Keratinocyte (primary cell): Measurements from ENCODE around the gene TERT. TPM values are rescaled to one million over a fixed set of nuclear protein-coding genes. Genes with fewer than 3 reads are reported as not detected.

Experiments used
- DNase-seq: peaks from one replicate; pipeline ENCODE4 v3.0.0-alpha.2; 2011; ENCODE audit warnings: low read depth, missing footprints, low spot score
- FAIRE-seq: peaks from 2 replicates; lab custom pipeline; 2011; peaks lifted over from hg19 to GRCh38; lab: Jason Lieb, UNC
- H2AFZ ChIP-seq: 2 replicates; pipeline ENCODE4 v1.6.0; 2012; ENCODE audit warnings: low read length, control low read depth, inconsistent platforms; ENCODE audit not compliant: control insufficient read depth
- H3K27ac ChIP-seq: 2 replicates; pipeline ENCODE4 v1.5.1; 2011; ENCODE audit warnings: low read length; ENCODE audit not compliant: control insufficient read depth, insufficient read depth
- H3K27me3 ChIP-seq: 3 replicates; pipeline ENCODE4 v1.6.0; 2011; ENCODE audit warnings: low read length; ENCODE audit not compliant: control insufficient read depth, insufficient read depth; ENCODE audit errors: extremely low read depth
- H3K36me3 ChIP-seq, 2 experiments: 2 replicates in 1 of 2; 3 replicates in 1 of 2; pipeline ENCODE4 v1.5.1; 2011; ENCODE audit warnings: low read length in 2 of 2, mild to moderate bottlenecking in 1 of 2; ENCODE audit not compliant: control insufficient read depth in 2 of 2, insufficient read depth in 2 of 2; ENCODE audit errors: extremely low read depth in 1 of 2
- H3K4me1 ChIP-seq: 3 replicates; pipeline ENCODE4 v1.5.1; 2011; ENCODE audit warnings: low read length; ENCODE audit not compliant: control insufficient read depth, insufficient read depth; ENCODE audit errors: extremely low read depth
- H3K4me2 ChIP-seq: 3 replicates; pipeline ENCODE4 v1.6.0; 2011; ENCODE audit warnings: low read depth, low read length; ENCODE audit not compliant: control insufficient read depth, insufficient read depth; ENCODE audit errors: extremely low read depth
- H3K4me3 ChIP-seq, 3 experiments: fragments of 200-600 bp in 1 of 3; sonication (generic) in 1 of 3; 2 replicates in 2 of 3; 3 replicates in 1 of 3; pipeline ENCODE4 v1.5.1; 2011 to 2016; ENCODE audit warnings: low read length in 3 of 3, mild to moderate bottlenecking in 3 of 3, control low read depth in 2 of 3, inconsistent platforms in 1 of 3, low read depth in 1 of 3, mixed read lengths in 1 of 3, mixed run types in 1 of 3, moderate library complexity in 1 of 3; ENCODE audit not compliant: control insufficient read depth in 2 of 3, insufficient read depth in 2 of 3; ENCODE audit errors: extremely low read depth in 1 of 3
- H3K79me2 ChIP-seq: 2 replicates; pipeline ENCODE4 v1.6.0; 2012; ENCODE audit warnings: low read length; ENCODE audit not compliant: control insufficient read depth, insufficient read depth
- H3K9ac ChIP-seq: 3 replicates; pipeline ENCODE4 v1.6.0; 2011; ENCODE audit warnings: low read length; ENCODE audit not compliant: control insufficient read depth, insufficient read depth; ENCODE audit errors: extremely low read depth
- H3K9me1 ChIP-seq: 3 replicates; pipeline ENCODE4 v1.6.0; 2011; ENCODE audit warnings: low read length; ENCODE audit not compliant: control insufficient read depth, insufficient read depth; ENCODE audit errors: extremely low read depth
- H3K9me3 ChIP-seq: 2 replicates; pipeline ENCODE4 v1.5.1; 2012; ENCODE audit warnings: low read depth, low read length; ENCODE audit not compliant: control insufficient read depth
- H4K20me1 ChIP-seq: 3 replicates; pipeline ENCODE4 v1.6.0; 2011; ENCODE audit warnings: low read length; ENCODE audit not compliant: control insufficient read depth, insufficient read depth; ENCODE audit errors: extremely low read depth
- EZH2 ChIP-seq: IDR thresholded peaks from one replicate; pipeline ENCODE4 v1.6.1; 2012; ENCODE audit warnings: inconsistent platforms, mild to moderate bottlenecking, low read length, moderate library complexity
- dilution Hi-C: fragments of 300-500 bp; cut with MboI; formaldehyde crosslinking; loops from one replicate; pipeline ENCODE4 v1.7.0; 2020; ENCODE audit warnings: low sequenced_read_pairs; ENCODE audit not compliant: extremely low pct_ligation_motif_present
- polyA plus RNA-seq, 5 experiments: library from polyadenylated mRNA; depleted of rRNA in 3 of 5; stranded (reverse) in 3 of 5; stranded (forward) in 1 of 5; unstranded in 1 of 5; fragments of >200 nt; gene quantifications; 1 replicate in 1 of 5; 2 replicates in 3 of 5; 3 replicates in 1 of 5; pipeline versions ENCODE4 v1.2.1 to v1.2.3, GENCODE V29; 2011 to 2012; ENCODE audit warnings: missing spikeins in 2 of 5, low read depth in 1 of 5, low replicate concordance in 1 of 5
- TF ChIP-seq, protein P1 (sequence below), 3 experiments: IDR thresholded peaks in 1 of 3; conservative IDR thresholded peaks in 1 of 3; optimal IDR thresholded peaks in 1 of 3; 2 replicates in 2 of 3; 3 replicates in 1 of 3; pipeline versions ENCODE3 to v1.5.1; 2011; ENCODE audit warnings: low read length in 3 of 3, mild to moderate bottlenecking in 3 of 3, moderate library complexity in 2 of 3, control low read depth in 1 of 3, inconsistent platforms in 1 of 3; ENCODE audit not compliant: insufficient read depth in 2 of 3; ENCODE audit errors: extremely low read depth in 1 of 3

Gene TERT
- polyA plus RNA-seq, 1 donor (not counting 4 experiments of a cell fraction or from before 2014, with no cell fraction given) = not detected

DNA sequence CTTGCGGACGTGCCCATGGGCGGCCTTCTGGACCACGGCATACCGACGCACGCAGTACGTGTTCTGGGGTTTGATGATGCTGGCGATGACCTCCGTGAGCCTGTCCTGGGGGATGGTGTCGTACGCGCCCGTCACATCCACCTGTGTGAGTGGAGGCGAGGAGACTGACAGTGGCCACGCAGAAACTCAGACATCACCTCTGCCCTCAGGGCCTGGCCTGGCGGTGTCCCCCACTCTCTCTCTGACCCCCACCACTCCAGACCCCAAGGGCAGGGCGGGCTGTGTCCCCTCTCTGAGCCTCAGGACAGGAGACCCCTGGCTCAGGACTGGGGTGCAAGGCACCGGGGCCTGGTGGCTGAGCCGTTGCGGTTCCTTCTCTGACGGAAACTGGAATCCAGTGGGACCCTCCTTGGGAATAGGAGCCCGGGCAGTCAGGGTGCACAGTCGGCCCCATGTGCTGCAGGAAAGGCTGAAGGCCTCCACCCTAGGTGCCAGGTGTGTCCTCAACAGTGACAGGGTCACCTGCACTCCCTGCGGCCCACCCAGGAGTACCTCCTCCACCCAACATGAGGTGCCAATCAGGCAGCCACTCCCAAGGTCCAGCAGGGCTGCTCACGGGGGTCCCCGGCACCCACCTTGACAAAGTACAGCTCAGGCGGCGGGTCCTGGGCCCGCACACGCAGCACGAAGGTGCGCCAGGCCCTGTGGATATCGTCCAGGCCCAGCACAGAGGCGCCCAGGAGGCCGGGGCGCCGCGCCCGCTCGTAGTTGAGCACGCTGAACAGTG lies 16.0 kb downstream of the TERT start:
- no peak overlapping the region for H2AFZ ChIP-seq
- no peak overlapping the region for H3K9ac ChIP-seq
- H3K36me3 ChIP-seq = no peaks in the 10 kb centered on the region
- H3K4me3 ChIP-seq = no peak overlapping the region
- H3K4me1 ChIP-seq = no peaks in the 10 kb centered on the region
- H3K27me3 ChIP-seq = no peaks in the 10 kb centered on the region
- dilution Hi-C loops = no loop called here
- no peak for DNase-seq
- H4K20me1 ChIP-seq = no peaks in the 10 kb centered on the region
- no peak overlapping the region for H3K4me2 ChIP-seq
- FAIRE-seq = no peak
- H3K79me2 ChIP-seq = no peaks in the 10 kb centered on the region
- no peak overlapping the region for H3K27ac ChIP-seq
- TF ChIP-seq EZH2 = no peak
- TF ChIP-seq, protein P1, sequence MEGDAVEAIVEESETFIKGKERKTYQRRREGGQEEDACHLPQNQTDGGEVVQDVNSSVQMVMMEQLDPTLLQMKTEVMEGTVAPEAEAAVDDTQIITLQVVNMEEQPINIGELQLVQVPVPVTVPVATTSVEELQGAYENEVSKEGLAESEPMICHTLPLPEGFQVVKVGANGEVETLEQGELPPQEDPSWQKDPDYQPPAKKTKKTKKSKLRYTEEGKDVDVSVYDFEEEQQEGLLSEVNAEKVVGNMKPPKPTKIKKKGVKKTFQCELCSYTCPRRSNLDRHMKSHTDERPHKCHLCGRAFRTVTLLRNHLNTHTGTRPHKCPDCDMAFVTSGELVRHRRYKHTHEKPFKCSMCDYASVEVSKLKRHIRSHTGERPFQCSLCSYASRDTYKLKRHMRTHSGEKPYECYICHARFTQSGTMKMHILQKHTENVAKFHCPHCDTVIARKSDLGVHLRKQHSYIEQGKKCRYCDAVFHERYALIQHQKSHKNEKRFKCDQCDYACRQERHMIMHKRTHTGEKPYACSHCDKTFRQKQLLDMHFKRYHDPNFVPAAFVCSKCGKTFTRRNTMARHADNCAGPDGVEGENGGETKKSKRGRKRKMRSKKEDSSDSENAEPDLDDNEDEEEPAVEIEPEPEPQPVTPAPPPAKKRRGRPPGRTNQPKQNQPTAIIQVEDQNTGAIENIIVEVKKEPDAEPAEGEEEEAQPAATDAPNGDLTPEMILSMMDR (optimal IDR thresholded peaks at IDR 0.05 in 1 of 3, IDR thresholded peaks at IDR 0.05 in 1 of 3, conservative IDR thresholded peaks at IDR 0.05 in 1 of 3; ENCODE audit: extremely low read depth in 1 of 3, insufficient read depth in 2 of 3, low read length in 3 of 3) = no peak
- peaks cover 8% of the 10 kb centered on the region for H3K9me3 ChIP-seq
- H3K9me1 ChIP-seq = no peaks in the 10 kb centered on the region

DNA sequence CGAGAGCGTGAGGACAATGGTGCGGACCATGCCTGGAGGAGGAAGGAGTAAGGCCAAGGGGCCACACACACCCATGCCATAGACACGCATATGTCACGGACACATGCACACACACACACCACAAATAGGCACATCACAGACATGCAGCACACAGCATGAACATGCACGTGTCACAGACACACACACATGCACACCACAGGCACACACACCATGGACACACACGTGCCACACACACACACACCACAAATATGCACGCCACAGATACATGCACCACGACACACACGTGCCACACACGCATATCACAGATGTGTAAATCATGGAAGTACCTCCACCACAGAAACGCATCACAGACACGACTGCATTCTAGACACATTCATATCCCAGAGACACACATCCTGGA lies 16.7 kb downstream of the TERT start:
- no peak for FAIRE-seq
- dilution Hi-C loops = no loop called here

More for the DNA sequence above, 16.7 kb downstream of the TERT start:
- peaks cover 8% of the 10 kb centered on the region for H3K9me3 ChIP-seq
- no peaks in the 10 kb centered on the region for H3K27me3 ChIP-seq
- no peak for TF ChIP-seq EZH2
- TF ChIP-seq, protein P1 (optimal IDR thresholded peaks at IDR 0.05 in 1 of 3, IDR thresholded peaks at IDR 0.05 in 1 of 3, conservative IDR thresholded peaks at IDR 0.05 in 1 of 3; ENCODE audit: extremely low read depth in 1 of 3, insufficient read depth in 2 of 3, low read length in 3 of 3) = no peak
- no peak overlapping the region for H3K9ac ChIP-seq
- H3K27ac ChIP-seq = no peak overlapping the region
- H4K20me1 ChIP-seq = no peaks in the 10 kb centered on the region
- H3K4me2 ChIP-seq = no peak overlapping the region
- no peaks in the 10 kb centered on the region for H3K4me1 ChIP-seq
- DNase-seq = no peak
- no peaks in the 10 kb centered on the region for H3K79me2 ChIP-seq
- H3K9me1 ChIP-seq = no peaks in the 10 kb centered on the region
- no peak overlapping the region for H2AFZ ChIP-seq
- H3K4me3 ChIP-seq = no peak overlapping the region
- H3K36me3 ChIP-seq = no peaks in the 10 kb centered on the region
